NCI-H69 (cell line): ENCODE data around the gene WFDC2.
A peak's percentile ranks its signal among the peaks of the same experiment; 100 is the strongest.

ENCODE experiments used
- DNase-seq: peaks from one replicate; lab custom pipeline; 2025; lab: John Stamatoyannopoulos, UW

Gene WFDC2

DNA sequence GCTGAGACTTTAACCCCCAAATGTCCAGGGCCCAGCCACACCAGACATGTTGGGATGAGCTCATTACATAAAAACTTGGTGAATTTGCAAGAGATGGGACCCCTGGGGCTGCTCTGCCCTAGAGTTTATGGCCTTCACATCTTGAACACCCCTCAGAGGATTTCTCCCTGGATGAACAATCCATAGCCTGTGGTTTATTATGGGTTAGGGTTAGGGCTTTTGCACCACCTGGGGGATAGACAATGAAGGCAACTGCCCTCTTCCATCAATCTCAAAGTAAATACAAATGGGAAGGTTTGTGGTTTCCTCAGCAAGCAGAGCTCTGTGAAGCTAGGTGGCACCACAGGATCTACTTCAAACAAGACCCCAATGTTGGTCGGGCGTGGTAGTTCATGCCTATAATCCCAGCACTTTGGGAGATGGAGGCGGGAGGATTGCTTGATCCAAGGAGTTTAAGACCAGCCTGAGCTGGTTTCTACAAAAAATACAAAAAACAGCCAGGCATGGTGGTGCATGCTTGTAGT lies 28.5 kb downstream of the WFDC2 start:
- DNase-seq = peak; percentile 1

DNA sequence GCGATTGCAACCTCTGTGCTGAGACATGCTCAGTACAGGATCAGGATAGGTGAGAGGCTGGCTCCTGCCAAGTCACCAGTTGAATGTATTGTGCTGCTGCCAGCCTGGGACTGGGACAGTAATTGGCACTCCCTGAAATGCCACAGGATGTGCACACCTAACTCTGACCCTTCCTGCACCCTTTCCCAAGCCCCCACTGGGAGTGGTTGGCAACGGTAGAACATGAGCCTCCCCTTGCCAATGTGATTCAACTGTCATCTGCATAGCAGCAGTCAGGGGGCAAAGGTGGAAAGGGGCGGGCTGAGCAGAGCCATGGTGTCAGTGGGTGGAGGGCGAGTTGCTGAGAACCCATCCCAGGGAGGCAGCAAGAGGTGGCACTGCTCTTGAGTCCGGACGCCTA lies 30.5 kb downstream of the WFDC2 start:
- no peak for DNase-seq

DNA sequence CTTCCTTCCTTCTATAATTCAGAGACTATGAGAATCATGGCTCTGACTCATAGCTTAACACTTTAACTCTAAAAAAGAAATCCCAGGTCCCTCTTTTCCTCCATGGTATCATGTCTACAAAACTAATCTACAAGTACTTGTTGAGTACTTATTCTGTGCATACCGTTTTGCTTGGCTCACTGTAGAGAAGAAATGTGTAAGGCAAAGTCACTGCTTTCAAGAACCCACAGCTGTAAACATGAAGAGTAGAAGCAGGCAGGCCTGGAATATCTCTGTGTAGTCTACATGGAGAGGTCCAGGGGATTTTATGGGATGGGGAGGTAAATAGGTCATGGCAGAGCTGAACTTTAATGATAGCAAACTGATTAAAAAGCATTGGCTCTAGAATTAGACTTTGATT lies 32.0 kb downstream of the WFDC2 start:
- DNase-seq = no peak

DNA sequence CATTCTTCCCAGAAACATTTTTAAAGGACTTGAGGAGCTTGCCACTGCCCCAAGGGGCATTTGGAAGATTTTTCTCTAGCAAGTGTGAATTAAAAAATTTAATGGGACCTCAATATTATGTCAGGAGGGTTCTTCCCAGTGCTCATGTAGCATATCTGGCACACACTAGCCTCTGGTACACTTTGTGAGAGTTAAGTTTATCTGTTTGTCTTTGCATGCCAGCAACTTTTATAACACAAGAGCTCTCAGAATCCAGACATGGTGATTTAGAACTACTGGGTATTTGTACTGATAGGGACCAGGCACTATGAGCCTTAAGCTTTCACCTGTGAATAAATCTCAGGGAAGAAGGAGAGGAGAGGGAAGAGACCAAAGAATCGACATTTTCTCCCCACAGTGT lies 33.0 kb downstream of the WFDC2 start:
- DNase-seq = no peak

DNA sequence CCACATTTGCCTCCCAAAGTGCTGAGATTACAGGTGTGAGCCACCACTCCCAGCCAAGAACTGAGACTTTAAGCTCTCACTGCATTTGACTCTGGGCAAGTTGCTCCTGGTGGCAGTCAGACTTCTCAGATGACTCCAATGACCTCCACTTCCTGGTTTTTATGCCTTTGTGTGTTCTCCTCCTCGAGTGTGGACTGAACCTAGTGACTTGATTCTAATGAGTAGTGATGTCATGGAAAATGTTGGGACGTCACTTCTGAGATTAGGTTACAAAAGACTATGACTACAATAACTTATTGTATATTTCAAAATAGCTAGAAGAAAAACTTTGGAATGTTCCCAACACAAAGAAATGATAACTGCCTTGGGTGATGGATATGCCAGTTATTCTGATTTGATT lies 33.9 kb downstream of the WFDC2 start:
- no peak for DNase-seq

DNA sequence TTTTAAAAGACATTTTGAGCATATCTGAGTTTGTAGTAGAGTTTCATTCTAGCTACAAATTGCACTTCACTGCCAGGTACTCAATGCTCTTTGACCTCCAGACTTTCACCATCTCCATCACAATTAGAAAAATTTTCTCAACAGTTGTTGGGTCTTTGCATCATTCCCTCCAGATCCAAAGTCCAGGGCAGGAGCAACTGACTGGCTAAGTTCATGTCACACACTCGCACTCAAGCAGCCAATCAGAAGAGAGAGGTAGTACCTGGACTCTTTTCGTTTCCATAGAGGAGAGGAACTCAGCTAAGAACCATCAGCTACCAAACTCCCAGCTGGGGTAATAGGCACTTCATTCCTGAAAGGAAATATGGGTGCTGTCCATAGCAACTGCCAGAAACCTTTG lies 36.8 kb downstream of the WFDC2 start:
- no peak for DNase-seq

DNA sequence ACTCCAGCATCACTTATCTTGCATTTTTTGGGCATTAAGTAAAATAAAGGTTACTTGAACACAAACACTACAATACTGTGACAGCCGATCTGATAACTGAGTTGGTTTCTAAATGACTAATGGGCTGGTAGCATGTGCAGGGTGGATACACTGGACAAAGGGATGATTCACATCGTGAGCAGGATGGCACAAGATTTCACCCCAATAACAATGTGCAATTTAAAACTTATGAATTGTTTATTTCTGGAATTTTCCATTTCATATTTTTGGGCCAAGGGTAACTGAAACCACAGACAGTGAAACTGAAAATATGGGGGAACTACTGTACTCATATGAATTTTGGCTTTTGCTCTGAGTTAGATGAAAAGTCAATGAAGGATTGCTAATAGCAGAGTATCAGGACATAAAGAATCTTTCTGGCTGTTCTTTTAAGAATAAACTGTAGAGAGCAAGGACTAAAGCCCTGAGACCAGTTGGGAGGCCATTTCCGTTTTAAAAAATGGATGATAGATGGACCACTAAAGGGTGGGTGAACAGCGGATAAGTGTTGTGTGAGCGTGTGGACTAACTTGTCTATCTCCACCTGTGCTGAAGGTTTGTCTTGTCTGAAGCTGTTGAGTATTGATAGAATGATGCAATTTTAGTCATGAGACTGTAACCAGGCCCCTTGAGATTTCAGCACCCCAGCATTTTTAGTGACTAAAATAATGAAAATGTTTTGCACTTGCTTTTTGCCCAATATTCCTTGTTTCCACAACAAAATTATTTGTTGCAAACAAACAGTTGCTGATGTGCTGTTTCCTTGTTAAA lies 37.7 kb downstream of the WFDC2 start:
- no peak for DNase-seq

DNA sequence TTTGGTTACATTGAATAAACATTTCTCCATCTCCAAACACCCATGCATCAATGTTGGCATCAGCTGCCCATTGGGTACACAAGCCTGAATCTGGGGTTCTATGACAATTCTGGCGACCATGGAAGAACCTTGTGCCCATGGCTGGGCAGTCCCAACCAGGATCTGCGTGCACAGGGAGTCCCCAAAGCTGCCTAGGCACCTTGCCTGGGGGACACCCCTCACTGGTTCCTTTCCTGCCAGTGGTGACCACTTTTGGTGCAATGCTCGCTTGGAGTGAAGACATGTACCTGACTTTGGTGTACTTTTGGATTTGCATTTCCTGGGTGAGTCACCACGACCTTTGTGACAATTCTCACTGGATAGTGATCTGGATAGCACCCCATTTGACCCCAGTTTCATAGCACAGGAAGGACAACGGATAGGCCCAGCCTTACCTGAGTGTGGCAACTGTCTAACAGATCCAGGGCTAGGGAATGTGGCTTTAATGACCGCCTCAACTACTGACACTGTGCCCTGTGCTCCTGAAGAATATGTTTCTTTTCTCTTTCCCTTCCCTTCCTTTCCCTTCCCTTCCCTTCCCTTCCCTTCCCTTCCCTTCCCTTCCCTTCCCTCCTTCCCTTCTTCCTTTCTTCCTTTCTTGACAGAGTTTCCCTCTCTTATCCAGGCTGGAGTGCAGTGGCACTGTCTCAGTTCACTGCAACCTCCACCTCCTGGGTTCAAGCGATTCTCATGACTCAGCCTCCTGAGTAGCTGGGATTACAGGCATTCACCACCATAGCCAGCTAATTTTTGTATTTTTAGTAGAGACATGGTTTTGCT lies 38.7 kb downstream of the WFDC2 start:
- no peak for DNase-seq

DNA sequence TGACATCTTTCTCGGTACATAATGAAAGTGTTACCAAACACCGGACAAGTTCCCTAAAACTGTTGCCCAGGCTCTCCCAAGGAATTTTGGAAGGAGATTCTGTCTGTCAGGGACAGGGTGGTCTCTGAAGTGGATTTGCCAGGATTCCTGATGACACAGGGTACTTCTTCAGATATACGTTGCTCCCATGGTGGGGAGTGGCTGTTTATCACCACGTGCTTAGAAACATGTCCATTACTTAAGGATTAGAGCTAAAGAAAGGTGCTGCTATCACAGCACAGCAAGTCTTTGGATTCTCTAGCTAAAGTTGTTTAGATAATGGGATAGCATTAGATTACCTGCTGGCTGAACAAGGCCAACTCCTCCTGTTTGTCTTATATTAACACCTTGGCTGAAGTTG lies 39.5 kb downstream of the WFDC2 start:
- no peak for DNase-seq

DNA sequence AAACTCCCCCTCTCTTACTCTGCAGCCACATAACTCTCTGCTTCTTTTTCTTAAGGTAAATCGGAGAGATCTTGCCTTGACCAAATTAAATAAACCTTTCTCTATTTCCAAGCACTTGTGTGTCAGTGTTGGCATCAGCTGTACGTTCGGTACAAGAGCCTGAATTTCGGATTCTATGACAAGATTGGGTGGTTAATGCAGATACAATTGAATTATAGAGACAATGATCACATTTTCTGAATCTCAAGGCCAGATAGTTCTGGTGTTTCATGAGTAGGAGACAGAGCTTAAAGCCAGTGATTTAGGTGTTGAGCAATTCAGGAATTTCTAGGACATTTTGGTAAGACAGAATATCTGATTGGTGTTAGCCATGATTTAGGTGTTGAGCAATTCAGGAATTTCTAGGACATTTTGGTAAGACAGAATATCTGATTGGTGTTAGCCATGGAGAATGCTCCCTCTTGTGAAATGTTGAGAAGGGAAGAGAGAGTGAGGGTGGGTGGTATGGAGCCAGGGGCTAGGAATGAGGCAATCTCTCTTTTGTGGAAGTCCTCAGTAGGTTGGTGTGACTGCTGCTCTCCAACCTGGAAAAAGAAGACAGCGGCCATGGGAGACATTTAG lies 40.8 kb downstream of the WFDC2 start:
- no peak for DNase-seq

DNA sequence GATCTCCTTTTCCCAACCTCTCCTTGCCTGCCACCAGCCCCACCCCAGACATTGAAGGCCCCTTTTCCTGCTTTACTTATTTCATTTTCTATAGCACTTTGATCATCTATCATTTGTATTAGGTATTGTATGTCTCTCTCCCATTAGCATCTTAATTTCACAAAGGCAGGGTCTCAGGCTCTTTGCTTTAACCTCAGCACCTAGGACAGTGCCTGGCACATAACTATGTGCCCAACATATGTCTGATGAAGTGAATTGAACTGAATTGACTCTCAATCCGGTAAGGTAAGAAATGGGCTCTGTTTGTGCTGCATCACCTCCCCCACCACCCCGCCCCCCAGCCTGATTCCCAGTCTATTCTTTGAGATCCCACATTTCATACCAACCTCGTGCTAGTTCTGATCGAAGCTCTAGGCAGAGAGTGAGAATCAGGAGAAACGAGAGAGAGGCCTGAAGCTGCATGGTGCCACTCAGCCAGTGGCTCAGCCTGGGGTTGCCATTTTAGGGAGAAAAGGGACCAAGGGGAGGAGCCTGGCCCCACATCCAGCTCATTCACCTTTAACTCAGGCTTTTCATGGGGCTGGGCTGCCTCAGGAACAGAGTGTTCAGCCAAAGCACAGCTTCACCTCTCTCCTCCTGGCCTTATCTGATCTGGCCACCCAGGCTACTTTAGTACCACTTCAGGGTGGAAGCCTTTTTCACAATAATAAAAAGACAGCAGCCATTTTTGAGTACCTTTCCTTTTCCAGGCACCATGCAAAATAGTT lies 45.8 kb downstream of the WFDC2 start, which contains the start of gene SPINT3:
SPINT3 (minus strand) TSS at position 476 of the 767 bp plus-strand sequence; CDS start at position 462, 14 bp downstream.
- no peak for DNase-seq

DNA sequence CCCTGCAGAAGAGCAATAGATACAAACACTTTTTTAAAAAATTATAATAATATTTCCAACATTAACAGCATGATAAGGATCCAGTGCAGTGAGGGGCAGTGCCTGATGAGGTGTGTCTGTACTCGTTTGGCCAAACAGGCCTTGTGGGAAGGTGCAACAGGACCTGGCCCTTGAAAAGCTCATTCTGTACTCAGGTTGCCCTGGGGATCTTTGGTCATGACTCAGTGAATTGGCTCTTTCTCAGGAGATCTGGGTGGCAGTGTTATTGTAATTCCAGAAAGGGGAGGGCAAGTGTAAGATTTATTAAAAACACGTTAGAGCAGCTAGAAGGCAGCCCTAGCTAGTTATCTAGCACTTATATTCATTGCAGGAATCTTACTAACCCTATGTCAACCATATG lies 48.7 kb downstream of the WFDC2 start:
- DNase-seq = no peak

DNA sequence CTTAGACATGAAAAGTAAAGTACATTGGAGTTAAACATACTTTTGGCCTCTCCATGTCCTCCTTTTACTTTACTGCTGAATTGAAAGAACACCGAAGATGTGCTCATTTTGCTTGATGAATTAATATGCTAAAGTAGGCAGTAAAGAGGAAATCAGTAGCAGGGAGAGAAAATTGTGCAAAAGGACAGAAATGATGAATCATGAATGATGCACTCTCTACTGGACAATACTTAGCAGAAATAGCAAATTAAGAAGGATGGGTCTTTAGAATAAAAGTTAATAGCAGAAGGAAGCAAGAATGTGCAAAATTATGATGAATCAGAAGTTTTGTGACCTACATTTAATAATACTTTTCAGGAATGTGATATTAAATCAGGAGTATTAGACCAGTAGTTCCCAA lies 54.3 kb downstream of the WFDC2 start:
- no peak for DNase-seq

DNA sequence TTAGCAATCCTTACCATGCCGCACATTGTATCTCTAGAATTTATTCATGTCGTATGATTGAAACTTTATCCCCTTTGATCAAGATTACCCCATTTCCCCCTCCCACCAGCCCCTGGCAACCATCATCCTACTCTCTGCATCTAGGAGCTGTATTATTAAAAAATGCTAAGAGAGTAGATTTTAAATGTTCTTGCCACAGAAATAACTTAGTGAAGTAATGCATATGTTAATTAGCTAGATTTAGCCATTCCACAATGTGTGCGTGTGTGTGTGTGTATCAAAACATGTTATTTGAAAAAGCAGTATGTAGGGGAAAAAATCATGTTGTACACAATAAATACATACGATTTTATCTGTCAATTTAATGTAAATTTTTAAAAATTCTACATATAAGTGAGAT lies 57.7 kb downstream of the WFDC2 start:
- DNase-seq = no peak
